Stimulated activated CD4-positive, alpha-beta T cell treated with anti-CD3 and anti-CD28 coated beads, Interleukin-1b, Interleukin-23, amount 100 ng/mL, for 4 hours (primary cell): ENCODE results near the gene SLC25A6.
"Not testable (repeated sequence)": the region's sequence is repeated elsewhere in the genome, so short reads cannot be mapped to it uniquely, and the experiment has no call there.

Experiments
- DNase-seq, 2 donors: peaks; one replicate each; pipeline ENCODE4 v3.0.0-alpha.2; 2020; ENCODE audit warnings: low read depth in 2 of 2

The SLC25A6 gene

GRCh38 chrX:1389993-1390285 lies 2.0 kb downstream of the SLC25A6 start:
- no peak for DNase-seq

- DNase-seq, result no peak
Measured at GRCh38 chrX:1389181-1389992, 2.5 kb downstream of the SLC25A6 start.

- DNase-seq, result no peak
Measured at GRCh38 chrX:1388651-1389050, 3.3 kb downstream of the SLC25A6 start.

- no peak for DNase-seq
Measured at GRCh38 chrX:1387141-1387776, 4.7 kb downstream of the SLC25A6 start.

- no peak for DNase-seq
Measured at GRCh38 chrX:1386338-1387127, 5.4 kb downstream of the SLC25A6 start.

- DNase-seq, result no peak
Measured at GRCh38 chrX:1385253-1386223, 6.4 kb downstream of the SLC25A6 start.

- DNase-seq, result no peak
Measured at GRCh38 chrX:1384658-1385252, 7.2 kb downstream of the SLC25A6 start.

- no peak for DNase-seq
Measured at GRCh38 chrX:1380672-1381233, 11.2 kb downstream of the SLC25A6 start.

- no peak for DNase-seq
Measured at GRCh38 chrX:1378306-1378759, 13.6 kb downstream of the SLC25A6 start.

GRCh38 chrX:1368385-1368698 lies 23.6 kb downstream of the SLC25A6 start:
- no peak for DNase-seq

GRCh38 chrX:1366363-1366762 lies 25.6 kb downstream of the SLC25A6 start:
- not testable (repeated sequence) for DNase-seq

- DNase-seq, result no peak
Measured at GRCh38 chrX:1361910-1362309, 30.0 kb downstream of the SLC25A6 start.

- DNase-seq, result no peak
Measured at GRCh38 chrX:1361275-1361674, 30.6 kb downstream of the SLC25A6 start.

GRCh38 chrX:1360171-1360570 lies 31.7 kb downstream of the SLC25A6 start:
- DNase-seq, result no peak

GRCh38 chrX:1359477-1359873 lies 32.4 kb downstream of the SLC25A6 start:
- DNase-seq, result no peak

GRCh38 chrX:1358793-1359476 lies 33.0 kb downstream of the SLC25A6 start:
- no peak for DNase-seq

- no peak for DNase-seq
Measured at GRCh38 chrX:1357993-1358392, 33.9 kb downstream of the SLC25A6 start.

GRCh38 chrX:1355131-1356046 lies 36.5 kb downstream of the SLC25A6 start:
- no peak for DNase-seq
